Lung microvascular endothelial cell (primary cell): Measurements from ENCODE around the gene CFLAR. TPM values are rescaled to one million over a fixed set of nuclear protein-coding genes. Genes with fewer than 3 reads are reported as not detected.

ENCODE experiments used
- DNase-seq, 2 donors: peaks; one replicate each; pipeline versions ENCODE4 v3.0.0 to v3.0.0-alpha.2; 2010; ENCODE audit warnings: low read depth in 2 of 2
- total RNA-seq: library from RNA; depleted of rRNA; stranded (reverse); fragments of >200 nt; gene quantifications from 2 replicates; pipeline ENCODE4 v1.2.1, GENCODE V29; 2014

Gene CFLAR
- total RNA-seq, 1 donor from 2014 or later: 101 TPM

GRCh38 chr2:201216918-201217317, 101.0 kb downstream of the CFLAR start:
- DNase-seq: no peak

GRCh38 chr2:201218780-201219179, 102.8 kb downstream of the CFLAR start:
- DNase-seq: peak; percentile 29 to 64

GRCh38 chr2:201219328-201220096, 103.5 kb downstream of the CFLAR start:
- no peak for DNase-seq

DNA sequence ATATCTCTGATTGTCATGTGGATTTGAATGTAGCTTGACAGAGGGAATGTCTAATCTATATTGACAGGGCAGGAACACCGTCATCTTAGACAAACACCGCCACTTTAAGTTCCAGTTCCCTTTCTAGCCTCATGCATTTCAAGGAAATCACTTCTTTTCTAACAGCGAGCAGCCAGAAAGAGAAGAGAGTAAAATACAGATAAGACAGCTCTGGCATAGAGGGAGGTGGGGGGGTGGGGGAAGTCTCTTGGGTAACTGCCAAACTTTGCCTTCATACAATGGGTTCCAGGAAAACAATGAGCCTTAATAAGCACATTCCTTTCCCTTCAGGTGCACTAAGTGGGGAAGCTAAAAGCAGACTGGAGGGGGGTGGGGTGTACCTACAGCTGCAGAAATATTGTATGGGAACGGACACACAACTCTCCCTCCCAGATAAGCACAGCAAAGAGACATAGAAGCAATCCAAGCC, 104.2 kb downstream of the CFLAR start:
- DNase-seq: peak; percentile 75 to 83

- no peak for DNase-seq
Observed at GRCh38 chr2:201223089-201224073, 107.4 kb downstream of the CFLAR start.

Other genes with a start within 250 kb of the CFLAR start
- 19.2 and 21.0 TPM in 2 replicates for gene PPIL3, start 227.1 kb upstream of the CFLAR start, total RNA-seq
- gene NIF3L1, start 226.8 kb upstream of the CFLAR start, total RNA-seq: 11.1 and 12.9 TPM in 2 replicates
- 13.9 and 16.9 TPM in 2 replicates for gene ORC2, start 152.5 kb upstream of the CFLAR start, total RNA-seq
- 6.3 and 8.5 TPM in 2 replicates for gene HYCC2, start 44.5 kb upstream of the CFLAR start, total RNA-seq
- 85.3 and 92.0 TPM in 2 replicates for gene NDUFB3, start 44.2 kb upstream of the CFLAR start, total RNA-seq
- gene CASP10, start 67.0 kb downstream of the CFLAR start, total RNA-seq: 30.1 and 36.1 TPM in 2 replicates
- gene CASP8, start 144.4 kb downstream of the CFLAR start, total RNA-seq: 9.5 and 13.1 TPM in 2 replicates
- 0.22 and 0.60 TPM in 2 replicates for gene FLACC1, start 241.2 kb downstream of the CFLAR start, total RNA-seq